Osteocyte (in vitro differentiated cells): ENCODE data around the gene GRM7. TPM values are rescaled to one million over a fixed set of nuclear protein-coding genes. Genes with fewer than 3 reads are reported as not detected.

ENCODE experiments used
- DNase-seq: peaks from one replicate; pipeline ENCODE4 v3.0.0; 2021; ENCODE audit warnings: mixed read lengths; ENCODE audit not compliant: unreplicated experiment; ENCODE audit errors: extremely low spot score
- H3K27ac Mint-ChIP-seq: one replicate; pipeline ENCODE4 v1.8.0; 2021; ENCODE audit warnings: mild to moderate bottlenecking, mixed read lengths; ENCODE audit not compliant: unreplicated experiment
- H3K27me3 Mint-ChIP-seq: one replicate; pipeline ENCODE4 v1.8.0; 2021; ENCODE audit warnings: mixed read lengths; ENCODE audit not compliant: unreplicated experiment
- H3K36me3 Mint-ChIP-seq: one replicate; pipeline ENCODE4 v1.8.0; 2021; ENCODE audit warnings: mixed read lengths; ENCODE audit not compliant: unreplicated experiment
- H3K4me1 Mint-ChIP-seq: one replicate; pipeline ENCODE4 v1.8.0; 2021; ENCODE audit warnings: mixed read lengths; ENCODE audit not compliant: unreplicated experiment
- H3K4me3 Mint-ChIP-seq: one replicate; pipeline ENCODE4 v1.8.0; 2021; ENCODE audit warnings: mild to moderate bottlenecking, moderate library complexity, mixed read lengths; ENCODE audit not compliant: unreplicated experiment
- H3K9me3 Mint-ChIP-seq: one replicate; pipeline ENCODE4 v1.8.0; 2021; ENCODE audit warnings: mixed read lengths; ENCODE audit not compliant: unreplicated experiment
- CTCF ChIP-seq: fragments of 200-600 bp; sonication (generic); IDR thresholded peaks from 2 replicates; pipeline ENCODE4 v1.5.0; 2021; ENCODE audit warnings: antibody characterized with exemption, mild to moderate bottlenecking, moderate library complexity
- total RNA-seq: library from RNA; stranded (reverse); gene quantifications from 2 replicates; pipeline ENCODE4 v1.2.1, GENCODE V29; 2021

Gene GRM7
- total RNA-seq, 1 donor from 2014 or later: not detected

GRCh38 chr3:7752005-7752404 is 891.1 kb downstream of the GRM7 start:
- H3K36me3 Mint-ChIP-seq: no peaks in the 10 kb centered on the region
- H3K4me3 Mint-ChIP-seq: no peak overlapping the region
- H3K9me3 Mint-ChIP-seq: no peaks in the 10 kb centered on the region
- no peak for TF ChIP-seq CTCF
- H3K4me1 Mint-ChIP-seq: no peaks in the 10 kb centered on the region
- H3K27ac Mint-ChIP-seq: no peak overlapping the region
- no peak for DNase-seq
- no peaks in the 10 kb centered on the region for H3K27me3 Mint-ChIP-seq

- Mint-ChIP-seq H3K9me3 (peaks cover 9% of the 10 kb centered on the region), H3K36me3 (no peaks in the 10 kb centered on the region), H3K27me3 (no peaks in the 10 kb centered on the region), H3K4me1 (no peaks in the 10 kb centered on the region), H3K27ac (no peak overlapping the region), H3K4me3 (no peak overlapping the region)
- no peak for DNase-seq
- no peak for TF ChIP-seq CTCF
These were observed 893.9 kb downstream of the GRM7 start for GRCh38 chr3:7754653-7755441.

- TF ChIP-seq CTCF: no peak
- H3K27me3 Mint-ChIP-seq: no peaks in the 10 kb centered on the region
- no peak overlapping the region for H3K4me3 Mint-ChIP-seq
- H3K9me3 Mint-ChIP-seq: peaks cover 17% of the 10 kb centered on the region
- no peaks in the 10 kb centered on the region for H3K36me3 Mint-ChIP-seq
- no peak for DNase-seq
- no peak overlapping the region for H3K27ac Mint-ChIP-seq
- no peaks in the 10 kb centered on the region for H3K4me1 Mint-ChIP-seq
These were observed 898.7 kb downstream of the GRM7 start for GRCh38 chr3:7759630-7760029.

- no peaks in the 10 kb centered on the region for H3K36me3 Mint-ChIP-seq
- H3K9me3 Mint-ChIP-seq: peaks cover 22% of the 10 kb centered on the region
- TF ChIP-seq CTCF: no peak
- H3K4me1 Mint-ChIP-seq: no peaks in the 10 kb centered on the region
- H3K4me3 Mint-ChIP-seq: no peak overlapping the region
- no peak for DNase-seq
- H3K27me3 Mint-ChIP-seq: no peaks in the 10 kb centered on the region
- no peak overlapping the region for H3K27ac Mint-ChIP-seq
These were observed 899.8 kb downstream of the GRM7 start for GRCh38 chr3:7760718-7761117.

- DNase-seq: no peak
- peaks cover 29% of the 10 kb centered on the region for H3K9me3 Mint-ChIP-seq
- H3K4me3 Mint-ChIP-seq: no peak overlapping the region
- H3K27me3 Mint-ChIP-seq: no peaks in the 10 kb centered on the region
- no peak for TF ChIP-seq CTCF
- no peak overlapping the region for H3K27ac Mint-ChIP-seq
- no peaks in the 10 kb centered on the region for H3K36me3 Mint-ChIP-seq
- H3K4me1 Mint-ChIP-seq: no peaks in the 10 kb centered on the region
These were observed 903.2 kb downstream of the GRM7 start for GRCh38 chr3:7764115-7764514.
